GM13977 (cell line): ENCODE results near the gene CACNA1D.

Experiments used
- DNase-seq: peaks from one replicate; pipeline ENCODE4 v3.0.0; 2012; ENCODE audit warnings: low spot score
- in situ Hi-C: fragments of 300-500 bp; cut with MboI; formaldehyde crosslinking; loops from one replicate; pipeline ENCODE4 v1.12.0; 2022; ENCODE audit warnings: low sequenced_read_pairs, low pct_unique_long_range_greater_than_20kb, mixed read lengths, inconsistent platforms; ENCODE audit not compliant: unreplicated experiment
- TF ChIP-seq, protein P1 (sequence below): IDR thresholded peaks from 2 replicates; pipeline ENCODE4 v1.5.1; 2012; ENCODE audit warnings: mild to moderate bottlenecking, control low read depth; ENCODE audit not compliant: insufficient read depth; ENCODE audit errors: extremely low read depth, missing control alignments

Gene CACNA1D

DNA sequence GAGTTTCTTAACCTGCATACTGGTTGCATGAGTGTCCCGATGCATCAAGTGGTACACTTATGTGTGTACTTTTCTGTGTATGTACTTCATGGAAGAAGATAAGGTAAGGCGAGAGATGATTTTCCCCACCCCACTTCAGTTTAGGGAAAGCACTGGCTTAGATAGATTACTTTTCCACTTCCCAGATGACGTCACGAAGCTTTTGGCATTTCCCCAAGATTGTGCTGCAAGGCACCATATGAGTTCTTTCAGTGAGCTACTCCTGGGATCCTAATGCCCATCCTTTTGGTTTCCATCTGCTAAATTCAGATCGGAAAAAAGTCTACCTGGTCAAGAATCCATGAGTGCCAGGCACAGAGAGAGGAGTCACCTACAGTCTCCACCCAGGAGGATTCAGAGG is 356.5 kb downstream of the CACNA1D start:
- TF ChIP-seq, protein P1, sequence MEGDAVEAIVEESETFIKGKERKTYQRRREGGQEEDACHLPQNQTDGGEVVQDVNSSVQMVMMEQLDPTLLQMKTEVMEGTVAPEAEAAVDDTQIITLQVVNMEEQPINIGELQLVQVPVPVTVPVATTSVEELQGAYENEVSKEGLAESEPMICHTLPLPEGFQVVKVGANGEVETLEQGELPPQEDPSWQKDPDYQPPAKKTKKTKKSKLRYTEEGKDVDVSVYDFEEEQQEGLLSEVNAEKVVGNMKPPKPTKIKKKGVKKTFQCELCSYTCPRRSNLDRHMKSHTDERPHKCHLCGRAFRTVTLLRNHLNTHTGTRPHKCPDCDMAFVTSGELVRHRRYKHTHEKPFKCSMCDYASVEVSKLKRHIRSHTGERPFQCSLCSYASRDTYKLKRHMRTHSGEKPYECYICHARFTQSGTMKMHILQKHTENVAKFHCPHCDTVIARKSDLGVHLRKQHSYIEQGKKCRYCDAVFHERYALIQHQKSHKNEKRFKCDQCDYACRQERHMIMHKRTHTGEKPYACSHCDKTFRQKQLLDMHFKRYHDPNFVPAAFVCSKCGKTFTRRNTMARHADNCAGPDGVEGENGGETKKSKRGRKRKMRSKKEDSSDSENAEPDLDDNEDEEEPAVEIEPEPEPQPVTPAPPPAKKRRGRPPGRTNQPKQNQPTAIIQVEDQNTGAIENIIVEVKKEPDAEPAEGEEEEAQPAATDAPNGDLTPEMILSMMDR, result no peak
- in situ Hi-C loops, result no loop called here
- DNase-seq, result no peak

DNA sequence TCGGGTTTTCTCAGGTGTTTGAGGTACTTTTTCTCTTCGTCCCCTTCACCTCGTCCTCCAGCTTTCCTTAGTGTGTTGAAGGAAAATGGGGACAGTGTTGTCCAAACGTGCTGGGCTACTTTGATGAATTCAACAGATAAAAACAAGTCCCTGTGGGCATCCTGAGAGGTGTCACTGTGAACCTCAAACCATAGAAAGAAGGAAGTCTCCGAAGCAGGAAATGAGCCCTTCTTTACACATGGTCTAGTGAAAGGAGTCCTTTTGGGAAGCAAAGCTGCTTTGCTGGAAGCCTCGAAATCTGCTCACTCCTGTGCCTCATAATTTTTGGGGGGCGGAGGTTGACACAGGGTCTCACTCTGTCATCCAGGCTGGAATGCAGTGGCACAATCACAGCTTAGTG is 362.6 kb downstream of the CACNA1D start:
- in situ Hi-C loops, result no loop called here
- TF ChIP-seq, protein P1, result no peak
- DNase-seq, result no peak

DNA sequence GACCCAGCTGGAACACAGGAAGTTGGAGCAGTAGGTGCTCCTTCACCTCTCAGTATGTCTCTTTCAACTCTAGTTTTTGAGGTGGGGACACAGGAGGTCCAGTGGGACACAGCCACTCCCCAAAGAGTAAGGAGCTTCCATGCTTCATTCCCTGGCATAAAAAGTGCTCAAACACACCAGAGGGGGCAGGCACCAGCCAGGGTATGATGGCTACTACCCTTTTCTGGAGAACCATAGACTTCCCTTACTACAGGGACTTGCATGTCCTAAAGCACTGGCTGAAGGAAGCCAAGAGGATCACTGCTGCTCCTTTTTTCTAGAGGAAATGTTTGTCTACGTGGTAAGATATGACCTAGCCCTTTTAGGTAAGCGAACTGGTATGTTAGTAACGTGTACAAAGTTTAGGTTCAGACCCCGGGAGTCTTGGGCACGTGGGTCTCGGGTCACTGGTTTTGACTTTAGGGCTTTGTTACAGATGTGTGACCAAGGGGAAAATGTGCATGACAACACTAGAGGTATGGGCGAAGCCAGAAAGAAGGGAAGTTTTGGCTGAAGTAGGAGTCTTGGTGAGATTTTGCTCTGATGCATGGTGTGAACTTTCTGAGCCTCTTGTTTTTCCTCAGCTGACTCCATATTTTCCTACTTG is 363.8 kb downstream of the CACNA1D start:
- in situ Hi-C loops, result no loop called here
- no peak for DNase-seq
- TF ChIP-seq, protein P1, result no peak

DNA sequence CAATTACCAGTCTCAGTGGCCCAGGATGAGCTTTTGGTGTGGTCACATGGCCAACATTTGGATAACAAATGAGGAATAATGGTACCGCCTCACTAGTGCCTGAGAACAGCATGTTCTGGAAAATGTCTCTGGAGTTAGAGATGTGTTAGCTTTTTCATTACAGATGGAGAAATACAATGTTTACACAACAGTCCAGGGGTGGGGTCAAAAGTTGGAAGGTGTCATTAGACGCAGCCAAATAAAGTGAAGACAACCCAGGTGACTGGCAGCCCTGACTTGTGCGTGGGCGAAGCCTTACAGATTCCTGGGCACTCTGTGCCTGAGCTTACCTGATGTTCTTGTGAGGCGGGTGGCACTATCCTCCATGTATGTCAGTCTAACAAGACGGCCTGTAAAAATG is 364.8 kb downstream of the CACNA1D start:
- in situ Hi-C loops, result no loop called here
- TF ChIP-seq, protein P1, result no peak
- DNase-seq, result no peak

DNA sequence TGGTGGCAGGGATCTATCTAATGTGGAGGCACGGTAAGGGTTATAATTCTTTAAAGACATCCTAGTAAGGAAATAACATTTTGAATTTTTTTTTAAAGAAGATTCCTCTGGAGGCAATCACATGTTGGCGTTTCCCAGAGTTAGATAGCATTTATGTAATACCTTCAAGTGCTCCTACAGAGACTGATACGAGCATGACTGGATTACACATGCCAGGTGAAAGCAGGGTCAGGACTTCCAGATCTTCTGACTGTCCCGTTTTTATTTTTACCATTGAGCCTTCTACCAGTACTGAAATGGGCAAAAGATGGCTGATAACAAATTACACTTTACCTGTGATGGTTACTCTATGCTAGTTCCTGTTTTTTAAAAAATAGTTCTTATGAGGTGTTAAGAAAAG is 365.8 kb downstream of the CACNA1D start:
- DNase-seq, result no peak
- TF ChIP-seq, protein P1, result no peak
- in situ Hi-C loops, result no loop called here

DNA sequence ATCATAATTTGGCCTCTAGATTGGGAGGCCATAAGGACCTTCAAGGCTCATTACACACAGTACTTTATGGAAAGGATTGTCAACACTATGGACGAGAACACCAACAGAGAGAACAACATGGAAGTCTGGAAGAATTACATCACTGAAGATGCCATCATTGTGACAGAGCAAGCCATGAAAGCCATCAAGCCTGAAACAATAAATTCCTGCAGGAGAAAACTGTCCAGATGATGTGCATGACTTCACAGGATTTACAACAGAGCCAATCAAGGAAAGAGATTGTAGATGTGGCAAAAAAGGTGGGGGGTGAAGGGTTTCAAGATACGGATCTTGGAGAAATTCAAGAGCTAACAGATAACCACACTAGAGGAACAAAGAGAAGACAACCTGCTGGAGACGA is 367.8 kb downstream of the CACNA1D start:
- in situ Hi-C loops, result no loop called here
- DNase-seq, result no peak
- TF ChIP-seq, protein P1, result no peak
